Measurements from ENCODE around the gene SAP30BP. TPM values are rescaled to one million over a fixed set of nuclear protein-coding genes. Genes with fewer than 3 reads are reported as not detected.

SAP30BP gene
- total RNA-seq, 3 donors from 2014 or later (not counting 1 experiment from before 2014, with no cell fraction given), result 234 to 246 (median 240) TPM

DNA sequence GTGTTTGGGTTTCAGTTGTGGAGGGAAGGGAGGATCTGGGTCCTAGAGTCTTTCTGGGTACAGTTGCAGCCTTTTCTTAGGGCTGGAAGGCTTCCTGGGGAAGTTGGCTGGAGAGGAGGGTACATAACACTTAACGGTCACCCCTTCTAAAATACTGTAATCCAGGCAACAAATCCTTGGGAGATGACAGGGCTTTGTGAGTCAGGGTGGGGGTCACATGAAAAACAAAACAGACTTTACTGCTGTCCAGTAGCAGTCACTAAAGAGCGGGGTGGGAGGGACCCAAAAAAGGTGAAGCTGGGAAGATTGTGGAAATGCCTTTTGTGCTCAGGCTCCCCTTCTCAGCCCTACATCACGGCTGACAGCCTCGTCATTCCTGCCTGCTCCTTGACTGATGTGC is 6.3 kb downstream of the SAP30BP start:
- no peaks in the 10 kb centered on the region for H3K4me1 ChIP-seq (ENCODE audit: control insufficient read depth, insufficient read depth, low read length)
- no peak overlapping the region for H3K4me3 ChIP-seq (ENCODE audit: low read length)
- H3K4me1 Mint-ChIP-seq, result peaks cover 8 to 15% of the 10 kb centered on the region in 2 donors
- H3K4me3 Mint-ChIP-seq, result no peak overlapping the region
- H3K9me3 Mint-ChIP-seq, result no peaks in the 10 kb centered on the region
- peaks cover 54% of the 10 kb centered on the region for H3K36me3 ChIP-seq (ENCODE audit: control insufficient read depth, insufficient read depth, low read length)
- no peaks in the 10 kb centered on the region for H3K9me3 ChIP-seq (ENCODE audit: control insufficient read depth, insufficient read depth, low read length)
- no peaks in the 10 kb centered on the region for H3K27me3 ChIP-seq (ENCODE audit: control insufficient read depth, insufficient read depth, low read length)
- H3K27me3 Mint-ChIP-seq (ENCODE audit: low read depth in 2 of 2), result no peaks in the 10 kb centered on the region
- intact Hi-C loops (cut with micrococcal nuclease), result no loop called here
- H3K36me3 Mint-ChIP-seq, result no peaks in the 10 kb centered on the region
- 92% methylated on average over 3 of the region's 4 CpGs for WGBS (ENCODE audit: insufficient coverage)
- no peak overlapping the region for H3K27ac Mint-ChIP-seq
- TF ChIP-seq, protein P1, sequence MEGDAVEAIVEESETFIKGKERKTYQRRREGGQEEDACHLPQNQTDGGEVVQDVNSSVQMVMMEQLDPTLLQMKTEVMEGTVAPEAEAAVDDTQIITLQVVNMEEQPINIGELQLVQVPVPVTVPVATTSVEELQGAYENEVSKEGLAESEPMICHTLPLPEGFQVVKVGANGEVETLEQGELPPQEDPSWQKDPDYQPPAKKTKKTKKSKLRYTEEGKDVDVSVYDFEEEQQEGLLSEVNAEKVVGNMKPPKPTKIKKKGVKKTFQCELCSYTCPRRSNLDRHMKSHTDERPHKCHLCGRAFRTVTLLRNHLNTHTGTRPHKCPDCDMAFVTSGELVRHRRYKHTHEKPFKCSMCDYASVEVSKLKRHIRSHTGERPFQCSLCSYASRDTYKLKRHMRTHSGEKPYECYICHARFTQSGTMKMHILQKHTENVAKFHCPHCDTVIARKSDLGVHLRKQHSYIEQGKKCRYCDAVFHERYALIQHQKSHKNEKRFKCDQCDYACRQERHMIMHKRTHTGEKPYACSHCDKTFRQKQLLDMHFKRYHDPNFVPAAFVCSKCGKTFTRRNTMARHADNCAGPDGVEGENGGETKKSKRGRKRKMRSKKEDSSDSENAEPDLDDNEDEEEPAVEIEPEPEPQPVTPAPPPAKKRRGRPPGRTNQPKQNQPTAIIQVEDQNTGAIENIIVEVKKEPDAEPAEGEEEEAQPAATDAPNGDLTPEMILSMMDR (IDR thresholded peaks at IDR 0.05), result no peak
- DNase-seq (no peak), ATAC-seq (no peak)
- no peak overlapping the region for H3K27ac ChIP-seq (ENCODE audit: low read length)

DNA sequence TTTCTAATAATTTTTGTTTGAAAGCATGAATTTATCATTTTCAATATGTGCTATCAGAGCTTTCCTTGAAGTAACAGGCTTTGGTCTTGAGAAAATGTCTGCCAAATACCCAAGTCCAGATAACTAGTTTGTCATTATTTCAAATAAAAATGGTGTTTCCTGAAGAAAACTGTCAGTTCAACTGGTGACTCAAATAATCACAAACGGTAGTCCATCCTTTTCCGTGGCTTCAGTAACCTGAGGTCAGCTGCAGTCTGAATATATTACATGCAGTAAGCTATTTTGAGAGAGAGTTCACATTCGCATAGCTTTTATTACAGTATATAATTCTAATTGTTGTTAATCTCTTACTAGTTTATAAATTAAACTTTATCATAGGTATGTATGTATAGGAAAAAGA is 9.3 kb downstream of the SAP30BP start:
- no peaks in the 10 kb centered on the region for H3K9me3 Mint-ChIP-seq
- H3K36me3 ChIP-seq (ENCODE audit: control insufficient read depth, insufficient read depth, low read length), result peaks cover 51% of the 10 kb centered on the region
- H3K27ac Mint-ChIP-seq, result peak overlapping the region in 1 of 2 donors; percentile 62
- no peaks in the 10 kb centered on the region for H3K4me1 ChIP-seq (ENCODE audit: control insufficient read depth, insufficient read depth, low read length)
- intact Hi-C loops (cut with micrococcal nuclease), result no loop called here
- peaks cover 5 to 6% of the 10 kb centered on the region in 2 donors for H3K4me1 Mint-ChIP-seq
- no peaks in the 10 kb centered on the region for H3K27me3 ChIP-seq (ENCODE audit: control insufficient read depth, insufficient read depth, low read length)
- H3K27ac ChIP-seq (ENCODE audit: low read length), result no peak overlapping the region
- H3K36me3 Mint-ChIP-seq, result no peaks in the 10 kb centered on the region
- WGBS (ENCODE audit: insufficient coverage), result 89% methylated on average over 2 of the region's 3 CpGs
- H3K9me3 ChIP-seq (ENCODE audit: control insufficient read depth, insufficient read depth, low read length), result no peaks in the 10 kb centered on the region
- no peak overlapping the region for H3K4me3 ChIP-seq (ENCODE audit: low read length)
- ATAC-seq (no peak), DNase-seq (no peak)
- TF ChIP-seq, protein P1 (IDR thresholded peaks at IDR 0.05), result no peak
- H3K4me3 Mint-ChIP-seq, result no peak overlapping the region
- no peaks in the 10 kb centered on the region for H3K27me3 Mint-ChIP-seq (ENCODE audit: low read depth in 2 of 2)

DNA sequence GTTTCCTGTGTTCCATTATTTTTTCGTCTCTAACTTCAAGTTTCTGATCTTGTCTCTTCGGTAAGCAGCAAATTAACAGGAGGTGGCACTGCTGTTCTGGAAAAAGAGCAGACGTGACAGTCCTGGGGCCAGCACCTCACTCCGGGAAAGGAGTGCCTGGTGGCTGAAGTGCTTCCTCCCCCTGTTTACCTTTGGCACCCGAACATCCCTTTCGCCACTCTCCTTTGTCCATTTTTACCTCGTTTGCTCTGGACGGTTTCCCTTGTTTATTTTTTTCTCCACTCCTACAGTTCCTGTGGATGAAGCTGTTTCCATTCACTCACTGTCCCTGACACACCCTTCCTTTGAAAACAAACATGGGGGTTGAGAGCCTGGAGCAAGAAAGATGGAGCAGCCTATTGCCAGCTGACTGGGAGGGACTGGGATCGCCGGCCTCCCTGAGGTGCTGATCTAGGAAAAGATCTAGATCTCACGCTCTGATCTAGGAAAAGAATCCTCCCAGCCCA is 12.6 kb downstream of the SAP30BP start:
- Mint-ChIP-seq H3K9me3 (no peaks in the 10 kb centered on the region), H3K27ac (no peak overlapping the region), H3K27me3 (ENCODE audit: low read depth in 2 of 2) (no peaks in the 10 kb centered on the region), H3K4me1 (peaks cover 0 to 17% of the 10 kb centered on the region in 2 donors), H3K4me3 (no peak overlapping the region), H3K36me3 (no peaks in the 10 kb centered on the region)
- Histone ChIP-seq H3K27ac (ENCODE audit: low read length) (no peak overlapping the region), H3K4me3 (ENCODE audit: low read length) (no peak overlapping the region), H3K4me1 (ENCODE audit: control insufficient read depth, insufficient read depth, low read length) (no peaks in the 10 kb centered on the region), H3K9me3 (ENCODE audit: control insufficient read depth, insufficient read depth, low read length) (no peaks in the 10 kb centered on the region), H3K36me3 (ENCODE audit: control insufficient read depth, insufficient read depth, low read length) (peaks cover 33% of the 10 kb centered on the region), H3K27me3 (ENCODE audit: control insufficient read depth, insufficient read depth, low read length) (no peaks in the 10 kb centered on the region)
- TF ChIP-seq, protein P1 (IDR thresholded peaks at IDR 0.05), result no peak
- ATAC-seq, result no peak
- intact Hi-C loops (cut with micrococcal nuclease), result no loop called here
- DNase-seq, result no peak
- 92% methylated on average over 11 of the region's 11 CpGs for WGBS (ENCODE audit: insufficient coverage)

DNA sequence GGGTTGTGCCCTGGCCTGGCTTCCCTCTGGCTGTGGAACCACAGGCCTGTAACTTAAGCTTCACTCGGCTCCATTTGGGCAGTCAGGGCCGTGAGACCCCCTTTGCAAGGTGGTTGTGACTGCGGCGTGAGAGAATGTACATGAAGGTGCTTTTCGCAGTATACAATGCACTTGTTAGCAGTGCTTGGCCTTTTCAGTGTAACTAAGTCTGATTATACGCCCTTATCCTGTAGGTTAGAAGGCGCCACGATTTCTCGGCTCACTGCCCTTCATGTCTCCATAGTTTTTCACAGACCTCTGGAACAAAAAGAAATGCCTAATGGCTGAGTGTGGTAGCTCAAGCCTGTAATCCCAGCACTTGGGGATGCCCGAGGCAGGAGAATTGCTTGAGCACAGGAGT is 13.3 kb downstream of the SAP30BP start:
- intact Hi-C loops (cut with micrococcal nuclease), result no loop called here
- ATAC-seq, result no peak
- H3K4me3 ChIP-seq (ENCODE audit: low read length), result no peak overlapping the region
- no peaks in the 10 kb centered on the region for H3K9me3 ChIP-seq (ENCODE audit: control insufficient read depth, insufficient read depth, low read length)
- H3K4me1 ChIP-seq (ENCODE audit: control insufficient read depth, insufficient read depth, low read length), result no peaks in the 10 kb centered on the region
- Mint-ChIP-seq H3K4me3 (no peak overlapping the region), H3K9me3 (no peaks in the 10 kb centered on the region), H3K4me1 (peaks cover 3 to 16% of the 10 kb centered on the region in 2 donors), H3K27ac (no peak overlapping the region), H3K36me3 (no peaks in the 10 kb centered on the region), H3K27me3 (ENCODE audit: low read depth in 2 of 2) (no peaks in the 10 kb centered on the region)
- H3K36me3 ChIP-seq (ENCODE audit: control insufficient read depth, insufficient read depth, low read length), result peaks cover 37% of the 10 kb centered on the region
- no peak overlapping the region for H3K27ac ChIP-seq (ENCODE audit: low read length)
- DNase-seq, result no peak
- 96% methylated on average over 10 of the region's 10 CpGs for WGBS (ENCODE audit: insufficient coverage)
- no peaks in the 10 kb centered on the region for H3K27me3 ChIP-seq (ENCODE audit: control insufficient read depth, insufficient read depth, low read length)
- TF ChIP-seq, protein P1 (IDR thresholded peaks at IDR 0.05), result no peak
